HFFc6 (cell line): ENCODE data around the gene ENGASE. TPM values are rescaled to one million over a fixed set of nuclear protein-coding genes. Genes with fewer than 3 reads are reported as not detected.

Experiments
- DNase-seq: peaks from one replicate; pipeline ENCODE4 v3.0.0-alpha.2; 2018
- H3K27ac Mint-ChIP-seq: 2 replicates; pipeline ENCODE4 v1.8.0; 2020; ENCODE audit warnings: mild to moderate bottlenecking, mixed read lengths
- H3K27me3 Mint-ChIP-seq: 2 replicates; pipeline ENCODE4 v1.8.0; 2021; ENCODE audit warnings: mild to moderate bottlenecking, moderate library complexity, mixed read lengths; ENCODE audit not compliant: insufficient read depth
- H3K36me3 Mint-ChIP-seq: 2 replicates; pipeline ENCODE4 v1.8.0; 2021; ENCODE audit warnings: low read depth, mixed read lengths
- H3K4me1 Mint-ChIP-seq: 2 replicates; pipeline ENCODE4 v1.8.0; 2020; ENCODE audit warnings: low read depth, mixed read lengths
- H3K4me3 Mint-ChIP-seq: 2 replicates; pipeline ENCODE4 v1.8.0; 2020; ENCODE audit warnings: mild to moderate bottlenecking, moderate library complexity, mixed read lengths
- H3K9me3 Mint-ChIP-seq: 2 replicates; pipeline ENCODE4 v1.8.0; 2020; ENCODE audit warnings: mild to moderate bottlenecking, mixed read lengths
- total RNA-seq, 6 experiments: library from RNA; stranded (reverse); fragmentation: NEBNext Ultra II Directional; extraction: Animal tissue kit (Norgen Biotek cat#: 25700); gene quantifications; 2 replicates in 1 of 6; 3 replicates in 5 of 6; pipeline ENCODE4 v1.2.3, GENCODE V29; 2021
- TF ChIP-seq, protein P1 (sequence below): fragments of 200-600 bp; sonication (generic); IDR thresholded peaks from 2 replicates; pipeline ENCODE4 v1.5.0; 2021; ENCODE audit warnings: antibody characterized with exemption, mild to moderate bottlenecking

ENGASE gene
- total RNA-seq, 6 experiments from 2014 or later, result 11.1 to 13.8 (median 11.8) TPM

- H3K4me1 Mint-ChIP-seq, result peaks cover 28% of the 10 kb centered on the region
- DNase-seq, result no peak
- no peak overlapping the region for H3K4me3 Mint-ChIP-seq
These were observed 22.5 kb upstream of the ENGASE start for GRCh38 chr17:79052131-79052530.

DNA sequence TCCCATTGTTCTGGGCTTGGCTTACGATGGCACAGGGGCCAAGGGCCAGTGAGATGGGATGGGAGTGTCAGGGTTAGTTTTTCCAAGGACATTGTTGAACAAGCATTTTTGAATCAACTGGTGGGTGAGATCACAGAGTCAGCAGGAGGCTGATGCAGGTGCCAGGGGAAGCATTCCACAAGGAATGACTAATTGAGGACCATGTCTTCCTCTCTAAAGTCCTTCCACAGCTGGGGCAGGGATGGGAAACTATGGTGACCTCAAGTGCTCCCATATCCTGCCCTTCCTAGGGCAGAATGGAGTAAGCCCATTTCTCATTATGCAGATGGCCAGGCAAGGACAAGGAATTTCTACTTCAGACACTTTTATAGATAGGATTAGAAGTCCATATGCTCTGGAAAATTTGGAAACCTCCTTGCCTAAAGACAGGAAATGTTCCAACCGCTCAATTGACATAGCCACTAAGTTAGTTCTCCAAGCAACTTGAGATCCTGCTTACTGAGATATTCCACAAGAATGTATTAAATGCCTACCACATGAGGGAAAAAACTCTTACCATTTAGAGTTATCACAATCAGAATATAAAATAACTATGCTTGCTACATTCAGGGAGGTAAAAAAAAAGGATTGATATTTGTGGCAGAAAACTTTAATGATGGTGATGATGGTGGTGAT is 21.2 kb upstream of the ENGASE start:
- H3K27ac Mint-ChIP-seq, result peak overlapping the region; percentile 54; the same call in 1 of the 2 replicates
- H3K9me3 Mint-ChIP-seq, result peaks cover 10% of the 10 kb centered on the region
- DNase-seq, result peak; percentile 56
- H3K27me3 Mint-ChIP-seq, result peaks cover 6% of the 10 kb centered on the region; the same call in 1 of the 2 replicates
- no peak overlapping the region; the same call in 1 of the 2 replicates for H3K4me3 Mint-ChIP-seq
- peaks cover 6% of the 10 kb centered on the region for H3K36me3 Mint-ChIP-seq
- TF ChIP-seq, protein P1, sequence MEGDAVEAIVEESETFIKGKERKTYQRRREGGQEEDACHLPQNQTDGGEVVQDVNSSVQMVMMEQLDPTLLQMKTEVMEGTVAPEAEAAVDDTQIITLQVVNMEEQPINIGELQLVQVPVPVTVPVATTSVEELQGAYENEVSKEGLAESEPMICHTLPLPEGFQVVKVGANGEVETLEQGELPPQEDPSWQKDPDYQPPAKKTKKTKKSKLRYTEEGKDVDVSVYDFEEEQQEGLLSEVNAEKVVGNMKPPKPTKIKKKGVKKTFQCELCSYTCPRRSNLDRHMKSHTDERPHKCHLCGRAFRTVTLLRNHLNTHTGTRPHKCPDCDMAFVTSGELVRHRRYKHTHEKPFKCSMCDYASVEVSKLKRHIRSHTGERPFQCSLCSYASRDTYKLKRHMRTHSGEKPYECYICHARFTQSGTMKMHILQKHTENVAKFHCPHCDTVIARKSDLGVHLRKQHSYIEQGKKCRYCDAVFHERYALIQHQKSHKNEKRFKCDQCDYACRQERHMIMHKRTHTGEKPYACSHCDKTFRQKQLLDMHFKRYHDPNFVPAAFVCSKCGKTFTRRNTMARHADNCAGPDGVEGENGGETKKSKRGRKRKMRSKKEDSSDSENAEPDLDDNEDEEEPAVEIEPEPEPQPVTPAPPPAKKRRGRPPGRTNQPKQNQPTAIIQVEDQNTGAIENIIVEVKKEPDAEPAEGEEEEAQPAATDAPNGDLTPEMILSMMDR, result no peak
- peaks cover 28% of the 10 kb centered on the region for H3K4me1 Mint-ChIP-seq

More at GRCh38 chr17:79052131-79052530, 22.5 kb upstream of the ENGASE start:
- Mint-ChIP-seq H3K9me3 (peaks cover 10% of the 10 kb centered on the region), H3K27ac (no peak overlapping the region), H3K36me3 (peaks cover 6% of the 10 kb centered on the region), H3K27me3 (no peaks in the 10 kb centered on the region; the same call in 1 of the 2 replicates)
- TF ChIP-seq, protein P1, result no peak

DNA sequence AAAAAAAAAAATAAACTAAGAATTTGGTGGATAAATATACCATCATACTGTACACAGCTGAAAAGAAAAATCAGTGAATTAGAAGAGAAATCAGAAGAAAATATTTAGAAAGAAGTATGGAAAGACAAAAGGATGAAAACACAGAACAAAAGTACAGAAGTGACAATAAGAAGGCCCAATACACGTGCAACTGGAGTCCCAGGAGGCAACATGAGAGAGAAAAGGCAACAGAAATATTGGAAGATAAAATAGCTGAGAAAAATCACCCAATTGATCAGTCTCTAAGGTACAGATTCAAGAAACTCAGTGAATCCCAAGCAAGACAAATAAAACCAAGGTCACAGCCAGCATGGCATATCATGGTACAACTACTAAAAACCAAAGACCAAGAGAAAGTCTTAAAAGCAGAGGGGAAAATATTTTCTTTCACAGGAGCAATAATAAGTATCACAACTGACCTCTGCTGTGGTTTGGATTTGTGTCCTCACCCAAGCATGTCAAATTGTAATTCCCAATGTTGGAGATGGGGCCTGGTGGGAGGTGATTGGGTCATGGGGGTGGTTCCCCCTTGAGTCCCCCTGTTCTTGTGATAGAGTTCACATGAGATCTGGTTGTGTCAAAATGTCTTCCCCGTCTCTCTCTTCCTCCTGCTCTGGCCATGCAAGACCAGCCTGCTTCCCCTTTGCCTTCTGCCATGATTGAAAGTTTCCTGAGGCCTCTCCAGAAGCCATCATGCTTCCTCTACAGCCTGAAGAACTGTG is 20.2 kb upstream of the ENGASE start:
- Mint-ChIP-seq H3K27ac (no peak overlapping the region), H3K36me3 (peaks cover 6% of the 10 kb centered on the region), H3K4me3 (no peak overlapping the region), H3K9me3 (peaks cover 10% of the 10 kb centered on the region), H3K4me1 (peaks cover 33% of the 10 kb centered on the region), H3K27me3 (peaks cover 10% of the 10 kb centered on the region)
- no peak for DNase-seq
- TF ChIP-seq, protein P1, result no peak

GRCh38 chr17:79055197-79055596 is 19.4 kb upstream of the ENGASE start:
- Mint-ChIP-seq H3K36me3 (peaks cover 6% of the 10 kb centered on the region), H3K4me1 (peaks cover 33% of the 10 kb centered on the region), H3K4me3 (no peak overlapping the region), H3K27me3 (peaks cover 10% of the 10 kb centered on the region), H3K27ac (no peak overlapping the region), H3K9me3 (peaks cover 10% of the 10 kb centered on the region)
- TF ChIP-seq, protein P1, result no peak
- no peak for DNase-seq

DNA sequence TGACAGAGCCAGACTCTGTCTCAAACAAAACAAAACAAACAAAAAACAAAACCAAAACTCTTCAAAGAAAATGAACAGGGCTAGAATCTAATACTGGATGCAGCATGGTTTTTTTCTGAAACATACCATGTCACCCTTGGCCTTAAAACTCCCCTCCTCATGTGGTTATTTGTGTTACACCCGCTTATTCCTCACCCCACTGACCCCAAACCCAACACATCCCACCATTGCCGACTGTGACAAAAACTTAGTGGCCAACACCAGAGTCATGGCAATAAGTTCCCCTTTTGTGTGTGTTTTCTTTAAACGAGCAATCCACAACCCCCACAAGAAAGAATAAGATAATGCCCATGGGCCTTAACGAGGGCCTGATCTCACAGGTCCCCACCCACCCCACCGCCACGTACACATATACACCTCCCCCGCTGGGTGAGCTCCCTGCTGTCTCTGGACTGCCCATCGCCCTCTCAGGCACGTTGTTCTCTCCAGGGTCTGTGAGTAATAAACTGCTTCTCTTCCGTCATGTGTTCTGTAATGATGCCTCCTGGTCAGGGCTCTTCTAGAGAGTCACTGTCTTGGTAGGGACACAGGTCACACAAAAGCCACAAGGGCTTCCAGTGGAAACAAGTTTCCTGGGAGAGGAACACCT is 16.8 kb upstream of the ENGASE start:
- Mint-ChIP-seq H3K4me1 (peaks cover 16% of the 10 kb centered on the region), H3K27ac (no peak overlapping the region)
- TF ChIP-seq, protein P1, result no peak

More for the DNA sequence above, 16.8 kb upstream of the ENGASE start:
- Mint-ChIP-seq H3K27me3 (peaks cover 10% of the 10 kb centered on the region), H3K9me3 (peaks cover 10% of the 10 kb centered on the region), H3K4me3 (no peak overlapping the region), H3K36me3 (peaks cover 6% of the 10 kb centered on the region)
- no peak for DNase-seq
